Lung (tissue), 12 donors: ENCODE results near the gene SAXO1. TPM values are rescaled to one million over a fixed set of nuclear protein-coding genes. Genes with fewer than 3 reads are reported as not detected.
"Not testable (repeated sequence)": the region's sequence is repeated elsewhere in the genome, so short reads cannot be mapped to it uniquely, and the experiment has no call there.

Experiments used
- ATAC-seq: fragments of 200-7000 bp; cut with Tn5 transposase; one replicate; pipeline ENCODE4 v1.9.1; 2020; ENCODE audit warnings: moderate number of reproducible peaks; ENCODE audit not compliant: insufficient read depth, low FRiP score
- DNase-seq, 3 donors: peaks; one replicate each; pipeline ENCODE4 v3.0.0-alpha.2; 2013 to 2017
- H3K27ac ChIP-seq, 2 donors: one replicate each; pipeline ENCODE4 v1.5.1; 2013; ENCODE audit warnings: mild to moderate bottlenecking in 2 of 2, moderate library complexity in 2 of 2, control low read depth in 1 of 2, inconsistent platforms in 1 of 2, low read depth in 1 of 2, low read length in 1 of 2
- H3K27me3 ChIP-seq, 3 donors: one replicate each; pipeline ENCODE4 v1.5.1; 2013; ENCODE audit warnings: low read length in 2 of 3; ENCODE audit not compliant: control insufficient read depth in 3 of 3, insufficient read depth in 3 of 3
- H3K36me3 ChIP-seq, 4 donors: one replicate each; pipeline ENCODE4 v1.5.1; 2013; ENCODE audit warnings: low read length in 4 of 4, mild to moderate bottlenecking in 1 of 4, moderate library complexity in 1 of 4; ENCODE audit not compliant: control insufficient read depth in 4 of 4, insufficient read depth in 4 of 4
- H3K4me1 ChIP-seq, 5 donors: one replicate each; pipeline ENCODE4 v1.5.1; 2013; ENCODE audit warnings: low read length in 5 of 5, mild to moderate bottlenecking in 2 of 5, moderate library complexity in 1 of 5; ENCODE audit not compliant: control insufficient read depth in 5 of 5, insufficient read depth in 5 of 5
- H3K4me3 ChIP-seq: one replicate; pipeline ENCODE4 v1.5.1; 2013; ENCODE audit warnings: mild to moderate bottlenecking, control low read depth, moderate library complexity
- H3K9ac ChIP-seq, 2 donors: one replicate each; pipeline ENCODE4 v1.5.1; 2013; ENCODE audit warnings: low read length in 2 of 2, control low read depth in 1 of 2; ENCODE audit not compliant: insufficient read depth in 1 of 2
- H3K9me3 ChIP-seq, 4 donors: one replicate each; pipeline ENCODE4 v1.5.1; 2013; ENCODE audit warnings: low read length in 3 of 4, mild to moderate bottlenecking in 1 of 4, moderate library complexity in 1 of 4; ENCODE audit not compliant: control insufficient read depth in 4 of 4, insufficient read depth in 3 of 4
- WGBS, 2 donors: extraction: QIAGEN DNeasy Blood & Tissue Kit; methylation state at CpG; one replicate each; pipeline ENCODE4 v1.1.7; 2013; 5-methylcytosine and 5-hydroxymethylcytosine counted together
- polyA plus RNA-seq, 2 donors: library from polyadenylated mRNA; stranded (reverse); fragments of 200-250 nt; gene quantifications; one replicate each; pipeline ENCODE4 v1.2.1, GENCODE V29; 2013
- total RNA-seq, 2 donors: library from RNA; depleted of rRNA in 1 of 2; stranded (reverse); fragments of >200 nt in 1 of 2; gene quantifications; one replicate each; pipeline ENCODE4 v1.2.1, GENCODE V29; 2014 to 2021
- TF ChIP-seq, protein P1 (sequence below): IDR thresholded peaks from 2 replicates; pipeline ENCODE4 v1.5.1; 2012; ENCODE audit warnings: mild to moderate bottlenecking; ENCODE audit errors: control extremely low read depth, extremely low read depth
- donor health status: control.
- donor health status: control.
- donor health status: Bipolar disorder and iron deficiency.
- donor health status: healthy.
- donor health status: DM: yes; HTN: yes; CAD: no.

SAXO1 gene
- total and polyA plus RNA-seq, 4 donors: 0.02 to 0.54 (median 0.21) TPM

DNA sequence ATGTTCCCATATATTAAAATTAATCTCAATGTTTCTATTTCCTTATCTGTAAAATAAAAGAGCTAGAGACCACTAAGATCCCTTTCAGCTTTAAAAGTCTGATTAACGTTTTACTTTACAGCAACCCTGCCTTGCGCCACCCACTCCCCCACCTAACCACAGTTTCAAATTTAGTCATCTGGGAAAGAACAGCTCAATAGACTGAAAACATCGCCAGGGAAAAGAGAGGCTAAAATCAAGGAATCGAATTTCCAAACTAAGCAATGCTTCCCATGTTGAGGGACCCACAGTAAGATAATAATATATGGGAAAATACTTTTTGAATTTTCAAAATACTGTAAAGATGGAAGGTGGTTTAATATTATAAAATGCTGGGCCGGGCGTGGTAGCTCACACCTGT, 6.6 kb downstream of the SAXO1 start:
- Histone ChIP-seq H3K4me1 (peaks cover 0 to 9% (median 2%) of the 10 kb centered on the region in 5 donors), H3K27me3 (no peaks in the 10 kb centered on the region), H3K27ac (no peak overlapping the region), H3K9me3 (peaks cover 0 to 2% (median 0%) of the 10 kb centered on the region in 4 donors), H3K36me3 (no peaks in the 10 kb centered on the region), H3K4me3 (no peak overlapping the region), H3K9ac (no peak overlapping the region)
- DNase-seq (no peak), ATAC-seq (no peak)
- TF ChIP-seq, protein P1, sequence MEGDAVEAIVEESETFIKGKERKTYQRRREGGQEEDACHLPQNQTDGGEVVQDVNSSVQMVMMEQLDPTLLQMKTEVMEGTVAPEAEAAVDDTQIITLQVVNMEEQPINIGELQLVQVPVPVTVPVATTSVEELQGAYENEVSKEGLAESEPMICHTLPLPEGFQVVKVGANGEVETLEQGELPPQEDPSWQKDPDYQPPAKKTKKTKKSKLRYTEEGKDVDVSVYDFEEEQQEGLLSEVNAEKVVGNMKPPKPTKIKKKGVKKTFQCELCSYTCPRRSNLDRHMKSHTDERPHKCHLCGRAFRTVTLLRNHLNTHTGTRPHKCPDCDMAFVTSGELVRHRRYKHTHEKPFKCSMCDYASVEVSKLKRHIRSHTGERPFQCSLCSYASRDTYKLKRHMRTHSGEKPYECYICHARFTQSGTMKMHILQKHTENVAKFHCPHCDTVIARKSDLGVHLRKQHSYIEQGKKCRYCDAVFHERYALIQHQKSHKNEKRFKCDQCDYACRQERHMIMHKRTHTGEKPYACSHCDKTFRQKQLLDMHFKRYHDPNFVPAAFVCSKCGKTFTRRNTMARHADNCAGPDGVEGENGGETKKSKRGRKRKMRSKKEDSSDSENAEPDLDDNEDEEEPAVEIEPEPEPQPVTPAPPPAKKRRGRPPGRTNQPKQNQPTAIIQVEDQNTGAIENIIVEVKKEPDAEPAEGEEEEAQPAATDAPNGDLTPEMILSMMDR: no peak
- 87 to 90% methylated on average over 6 of the region's 6 CpGs for WGBS, 2 donors

DNA sequence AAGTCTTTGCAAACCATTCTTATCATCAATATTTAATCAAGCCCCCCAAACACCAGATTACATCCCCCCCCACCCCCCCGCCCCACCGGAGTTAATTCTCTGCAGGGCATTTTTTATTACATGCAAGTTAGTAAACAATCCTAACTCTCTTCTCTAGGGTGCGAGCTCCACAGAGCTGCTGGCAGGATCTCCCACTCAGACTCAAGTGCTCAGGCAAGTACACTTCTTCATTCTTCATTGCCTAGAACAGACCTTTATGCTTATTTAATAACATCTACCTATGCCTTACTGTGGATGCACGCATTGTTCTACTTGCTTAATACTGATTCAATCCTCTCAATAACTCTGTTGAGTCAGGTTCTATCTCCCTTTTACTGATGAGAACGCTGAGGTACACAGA, 9.9 kb downstream of the SAXO1 start:
- H3K27me3 ChIP-seq: no peaks in the 10 kb centered on the region
- no peak overlapping the region for H3K9ac ChIP-seq
- TF ChIP-seq, protein P1: no peak
- H3K4me3 ChIP-seq: no peak overlapping the region
- 68 to 82% methylated on average over 5 of the region's 5 CpGs for WGBS, 2 donors
- no peak for DNase-seq
- no peak overlapping the region for H3K27ac ChIP-seq
- peaks cover 0 to 2% (median 0%) of the 10 kb centered on the region in 4 donors for H3K9me3 ChIP-seq
- no peak for ATAC-seq
- peaks cover 0 to 3% (median 2%) of the 10 kb centered on the region in 5 donors for H3K4me1 ChIP-seq
- no peaks in the 10 kb centered on the region for H3K36me3 ChIP-seq

DNA sequence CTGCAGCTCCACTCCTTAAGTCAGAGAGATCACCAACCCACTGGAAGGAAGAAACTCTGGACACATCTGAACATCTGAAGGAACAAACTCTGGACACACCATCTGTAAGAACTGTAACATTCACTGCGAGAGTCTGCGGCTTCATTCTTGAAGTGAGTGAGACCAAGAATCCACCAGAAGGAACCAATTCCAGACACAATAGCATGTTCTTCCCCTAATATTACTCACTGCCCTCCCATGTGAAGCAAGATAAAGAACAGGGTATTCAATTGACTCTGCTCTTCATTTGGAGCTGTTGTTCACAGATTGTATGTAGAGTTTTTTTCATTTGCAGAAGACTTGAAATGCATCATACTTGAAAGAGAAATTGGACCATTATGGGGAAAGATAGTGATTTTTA, 10.8 kb downstream of the SAXO1 start:
- no peak for ATAC-seq
- no peaks in the 10 kb centered on the region for H3K27me3 ChIP-seq
- TF ChIP-seq, protein P1: no peak
- 92 to 98% methylated on average over 2 of the region's 2 CpGs for WGBS, 2 donors
- peaks cover 0 to 3% (median 2%) of the 10 kb centered on the region in 5 donors for H3K4me1 ChIP-seq
- no peak overlapping the region for H3K4me3 ChIP-seq
- peaks cover 0 to 2% (median 0%) of the 10 kb centered on the region in 4 donors for H3K9me3 ChIP-seq
- DNase-seq: no peak
- no peaks in the 10 kb centered on the region for H3K36me3 ChIP-seq
- H3K9ac ChIP-seq: no peak overlapping the region
- H3K27ac ChIP-seq: no peak overlapping the region

DNA sequence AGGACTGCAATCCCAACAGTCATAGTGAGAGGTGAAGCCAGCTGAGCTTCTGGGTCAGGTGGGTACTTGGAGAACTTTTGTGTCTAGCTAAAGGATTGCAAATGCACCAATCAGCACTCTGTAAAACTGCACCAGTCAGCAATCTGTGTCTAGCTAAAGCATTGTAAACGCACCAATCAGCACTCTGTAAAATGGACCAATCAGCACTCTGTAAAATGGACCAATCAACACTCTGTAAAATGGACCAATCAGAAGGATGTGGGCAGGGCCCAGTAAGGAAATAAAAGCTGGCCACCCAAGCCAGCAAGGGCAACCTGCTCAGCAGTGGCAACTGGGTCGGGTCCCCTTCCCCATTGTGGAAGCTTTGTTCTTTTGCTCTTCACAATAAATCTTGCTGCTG, 11.4 kb downstream of the SAXO1 start:
- WGBS, 2 donors: 96 to 97% methylated on average over 2 of the region's 2 CpGs
- H3K27me3 ChIP-seq, H3K4me3 ChIP-seq, H3K9me3 ChIP-seq, H3K4me1 ChIP-seq, H3K9ac ChIP-seq, H3K27ac ChIP-seq, DNase-seq, ATAC-seq, H3K36me3 ChIP-seq: not testable (repeated sequence)
